ENCODE measurements around the gene EPYC.
A peak's percentile ranks its signal among the peaks of the same experiment; 100 is the strongest.

EPYC gene

DNA sequence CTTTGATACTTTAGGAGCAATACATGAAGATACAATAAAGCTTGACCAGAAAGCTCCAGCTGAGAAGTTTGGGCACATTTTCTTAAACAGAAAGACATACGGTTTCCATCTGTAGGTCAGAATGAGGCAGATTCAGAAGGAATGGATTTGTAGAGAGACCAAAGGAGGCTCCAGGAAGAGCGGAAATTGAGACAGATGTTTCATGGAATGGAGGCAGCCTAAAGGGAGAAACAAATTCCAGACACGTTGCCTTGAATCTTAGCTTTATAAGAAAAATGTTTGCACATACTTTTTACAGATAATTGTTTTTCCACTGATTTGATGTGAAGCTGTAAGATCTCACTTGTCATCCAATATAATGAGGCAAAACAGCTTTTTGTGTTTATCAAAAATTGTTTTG, 24.8 kb downstream of the EPYC start:
- no peak for FAIRE-seq
- TF ChIP-seq, protein P1, sequence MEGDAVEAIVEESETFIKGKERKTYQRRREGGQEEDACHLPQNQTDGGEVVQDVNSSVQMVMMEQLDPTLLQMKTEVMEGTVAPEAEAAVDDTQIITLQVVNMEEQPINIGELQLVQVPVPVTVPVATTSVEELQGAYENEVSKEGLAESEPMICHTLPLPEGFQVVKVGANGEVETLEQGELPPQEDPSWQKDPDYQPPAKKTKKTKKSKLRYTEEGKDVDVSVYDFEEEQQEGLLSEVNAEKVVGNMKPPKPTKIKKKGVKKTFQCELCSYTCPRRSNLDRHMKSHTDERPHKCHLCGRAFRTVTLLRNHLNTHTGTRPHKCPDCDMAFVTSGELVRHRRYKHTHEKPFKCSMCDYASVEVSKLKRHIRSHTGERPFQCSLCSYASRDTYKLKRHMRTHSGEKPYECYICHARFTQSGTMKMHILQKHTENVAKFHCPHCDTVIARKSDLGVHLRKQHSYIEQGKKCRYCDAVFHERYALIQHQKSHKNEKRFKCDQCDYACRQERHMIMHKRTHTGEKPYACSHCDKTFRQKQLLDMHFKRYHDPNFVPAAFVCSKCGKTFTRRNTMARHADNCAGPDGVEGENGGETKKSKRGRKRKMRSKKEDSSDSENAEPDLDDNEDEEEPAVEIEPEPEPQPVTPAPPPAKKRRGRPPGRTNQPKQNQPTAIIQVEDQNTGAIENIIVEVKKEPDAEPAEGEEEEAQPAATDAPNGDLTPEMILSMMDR (IDR thresholded peaks at IDR 0.05; ENCODE audit: insufficient read depth, missing control alignments), result no peak
- no peak for DNase-seq (ENCODE audit: insufficient read length, low spot score)

DNA sequence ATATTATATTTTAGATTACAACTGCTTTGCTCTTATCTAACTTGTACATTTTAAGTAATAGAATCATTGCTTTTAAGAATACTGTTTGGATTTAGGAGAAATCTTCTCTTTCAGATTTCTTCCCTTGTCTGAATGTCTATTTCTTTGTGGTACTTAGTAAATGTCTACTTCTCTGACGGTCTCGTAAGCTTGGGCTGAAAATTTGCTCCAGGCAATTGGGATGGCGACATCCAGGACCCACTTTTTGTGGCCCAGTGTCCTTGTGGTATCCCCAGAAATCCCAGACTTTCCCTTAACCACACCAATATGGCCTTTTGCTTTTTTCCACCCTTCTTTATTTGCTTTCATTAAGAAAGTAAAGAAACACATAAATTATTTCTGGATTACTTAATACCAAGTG, 25.8 kb downstream of the EPYC start:
- DNase-seq (ENCODE audit: insufficient read length, low spot score) (no peak), FAIRE-seq (no peak)
- TF ChIP-seq, protein P1 (IDR thresholded peaks at IDR 0.05; ENCODE audit: insufficient read depth, missing control alignments), result no peak

DNA sequence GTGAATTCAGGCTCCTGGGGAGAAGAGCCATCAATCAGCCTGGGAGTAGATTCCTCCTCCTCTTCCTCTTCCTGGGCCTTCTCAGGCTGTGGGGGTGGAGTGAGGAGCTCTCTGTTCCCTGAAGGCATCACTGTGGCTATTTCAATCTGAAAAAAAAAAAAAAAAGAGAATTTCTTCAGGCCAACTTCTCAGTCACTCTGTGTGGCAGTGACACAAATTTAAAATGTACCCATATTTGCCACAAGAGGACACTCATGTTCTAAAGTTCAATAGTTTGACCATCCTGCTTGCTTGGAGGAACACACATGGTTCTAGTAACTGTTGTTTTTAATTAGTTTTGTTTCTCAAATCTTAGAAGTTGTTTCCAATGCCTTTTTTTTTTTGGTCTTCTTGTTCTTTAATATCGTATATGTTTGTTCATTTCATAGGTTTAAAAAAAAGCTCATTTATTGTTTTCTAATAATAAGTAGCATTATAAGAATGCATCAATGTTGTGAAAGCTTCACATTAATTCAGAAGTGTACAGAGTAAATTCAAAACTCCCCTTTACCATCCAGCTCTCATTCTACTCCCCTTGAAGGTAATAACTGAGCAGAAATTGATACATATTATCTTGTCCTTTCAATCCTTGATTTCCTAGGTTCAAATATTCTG, 26.5 kb downstream of the EPYC start:
- TF ChIP-seq, protein P1 (IDR thresholded peaks at IDR 0.05; ENCODE audit: insufficient read depth, missing control alignments), result peak; percentile 81
- DNase-seq (ENCODE audit: insufficient read length, low spot score) (no peak), FAIRE-seq (peak; percentile 93)

DNA sequence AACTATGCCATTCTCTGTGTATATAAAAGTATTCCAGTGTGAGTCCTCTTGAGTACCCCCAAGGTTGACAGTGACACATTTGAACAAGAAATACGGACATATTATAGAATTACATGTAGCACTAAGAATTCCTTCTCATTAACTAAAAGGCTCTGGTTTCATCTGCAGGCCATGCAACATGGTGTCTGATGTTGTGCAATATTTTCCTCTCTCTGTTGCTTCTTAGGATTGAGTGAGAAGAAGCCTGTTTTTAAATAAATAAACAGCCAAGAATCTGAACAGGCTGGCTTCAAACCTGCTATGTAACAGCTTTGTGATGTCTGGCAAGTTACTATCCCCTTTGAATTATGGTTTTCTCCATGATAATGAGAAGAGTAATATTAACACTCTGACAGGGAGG, 27.5 kb downstream of the EPYC start:
- FAIRE-seq (no peak), DNase-seq (ENCODE audit: insufficient read length, low spot score) (no peak)
- TF ChIP-seq, protein P1 (IDR thresholded peaks at IDR 0.05; ENCODE audit: insufficient read depth, missing control alignments), result no peak

DNA sequence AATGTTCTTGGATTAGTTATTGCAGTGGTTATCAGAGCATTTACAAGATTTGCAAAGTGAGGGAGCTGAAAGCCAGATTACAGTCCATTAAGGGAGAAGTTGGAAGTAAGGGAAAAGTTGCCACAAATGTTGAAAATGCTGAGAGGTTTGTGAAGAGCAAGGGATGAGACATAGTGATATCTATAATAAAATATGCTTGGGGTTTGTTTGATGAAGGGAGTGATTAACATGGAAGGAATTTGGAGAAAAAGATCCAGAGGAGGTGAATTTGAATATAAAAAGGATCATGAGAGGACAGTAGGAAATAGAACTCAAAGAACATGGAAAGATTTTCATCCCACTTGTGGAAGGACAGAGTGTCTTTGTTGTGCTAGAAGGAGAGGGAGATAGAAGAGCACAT, 30.5 kb downstream of the EPYC start:
- DNase-seq (ENCODE audit: insufficient read length, low spot score) (no peak), FAIRE-seq (no peak)
- TF ChIP-seq, protein P1 (IDR thresholded peaks at IDR 0.05; ENCODE audit: insufficient read depth, missing control alignments), result no peak

DNA sequence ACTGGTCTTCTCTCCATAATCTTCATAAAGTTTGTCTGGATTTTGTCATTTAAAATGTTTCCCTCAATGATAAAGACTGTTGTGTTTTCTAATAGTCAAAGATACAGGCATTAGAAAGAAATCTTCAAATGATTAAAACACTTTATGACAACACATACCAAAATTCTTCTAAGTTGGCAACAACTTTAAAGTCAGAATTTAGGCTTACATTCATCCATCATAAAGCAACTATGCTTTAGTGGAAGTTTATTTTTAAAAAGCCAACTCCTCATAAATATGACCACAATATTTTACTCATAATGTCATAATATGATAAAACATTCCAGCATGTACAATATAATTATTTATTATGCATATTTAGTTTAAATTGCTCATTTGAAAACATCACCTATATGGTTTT, 32.5 kb downstream of the EPYC start:
- TF ChIP-seq, protein P1 (IDR thresholded peaks at IDR 0.05; ENCODE audit: insufficient read depth, missing control alignments), result no peak
- peak; percentile 11 for FAIRE-seq
- no peak for DNase-seq (ENCODE audit: insufficient read length, low spot score)

DNA sequence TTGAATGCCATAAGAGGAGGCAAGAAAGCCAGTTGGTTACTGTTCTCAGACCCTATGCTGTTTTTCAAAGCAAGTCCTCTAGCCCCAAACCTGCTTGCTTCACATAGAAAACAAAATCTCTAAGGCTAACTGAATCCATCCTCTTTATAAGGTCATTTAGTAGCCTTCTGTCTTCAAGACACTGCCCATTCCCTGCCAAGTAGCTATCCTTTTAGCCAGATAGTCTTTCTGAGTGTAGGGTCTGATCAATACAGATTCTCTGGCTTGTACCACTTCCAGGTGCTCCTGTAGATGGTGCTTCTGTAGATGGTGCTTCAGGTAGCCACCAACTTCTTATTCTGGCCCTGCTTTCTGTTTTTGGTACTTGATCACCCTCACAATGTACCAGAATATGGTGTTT, 33.9 kb downstream of the EPYC start:
- FAIRE-seq, result no peak
- TF ChIP-seq, protein P1 (IDR thresholded peaks at IDR 0.05; ENCODE audit: insufficient read depth, missing control alignments), result no peak
- DNase-seq (ENCODE audit: insufficient read length, low spot score), result no peak

Data from D721Med (cell line).